ENCODE results near the gene BLTP3B. TPM values are rescaled to one million over a fixed set of nuclear protein-coding genes. Genes with fewer than 3 reads are reported as not detected.
"Not testable (repeated sequence)": the region's sequence is repeated elsewhere in the genome, so short reads cannot be mapped to it uniquely, and the experiment has no call there.

Gene BLTP3B
- polyA plus RNA-seq, 2 donors: 2.3 to 4.2 TPM

GRCh38 chr12:100184549-100185145 is 42.0 kb upstream of the BLTP3B start:
- Histone ChIP-seq H3K27ac (ENCODE audit: low read depth in 2 of 2, low read length in 1 of 2) (no peak overlapping the region), H3K4me3 (ENCODE audit: low read depth in 1 of 2, low read length in 2 of 2) (no peak overlapping the region), H3K4me1 (ENCODE audit: control insufficient read depth in 2 of 2, insufficient read depth in 2 of 2, low read length in 1 of 2) (no peaks in the 10 kb centered on the region), H3K27me3 (ENCODE audit: control insufficient read depth in 1 of 2, insufficient read depth in 2 of 2, low read length in 2 of 2) (no peaks in the 10 kb centered on the region), H3K9me3 (ENCODE audit: control insufficient read depth in 2 of 2, insufficient read depth in 1 of 2, low read depth in 1 of 2, low read length in 1 of 2) (no peaks in the 10 kb centered on the region), H3K36me3 (ENCODE audit: control insufficient read depth in 2 of 2, insufficient read depth in 2 of 2, low read length in 1 of 2) (peaks cover 0 to 6% of the 10 kb centered on the region in 2 donors)
- whole genome bisulfite sequencing, 2 donors: 90 to 93% methylated on average over 8 of the region's 8 CpGs

GRCh38 chr12:100179252-100179651 is 36.6 kb upstream of the BLTP3B start:
- Histone ChIP-seq H3K9me3 (ENCODE audit: control insufficient read depth in 2 of 2, insufficient read depth in 1 of 2, low read depth in 1 of 2, low read length in 1 of 2) (no peaks in the 10 kb centered on the region), H3K27ac (ENCODE audit: low read depth in 2 of 2, low read length in 1 of 2) (no peak overlapping the region), H3K4me3 (ENCODE audit: low read depth in 1 of 2, low read length in 2 of 2) (no peak overlapping the region), H3K27me3 (ENCODE audit: control insufficient read depth in 1 of 2, insufficient read depth in 2 of 2, low read length in 2 of 2) (no peaks in the 10 kb centered on the region), H3K36me3 (ENCODE audit: control insufficient read depth in 2 of 2, insufficient read depth in 2 of 2, low read length in 1 of 2) (no peaks in the 10 kb centered on the region), H3K4me1 (ENCODE audit: control insufficient read depth in 2 of 2, insufficient read depth in 2 of 2, low read length in 1 of 2) (no peaks in the 10 kb centered on the region)
- 90 to 95% methylated on average over 2 of the region's 2 CpGs for WGBS, 2 donors

GRCh38 chr12:100176493-100176892 is 33.8 kb upstream of the BLTP3B start:
- H3K27me3 ChIP-seq (ENCODE audit: control insufficient read depth in 1 of 2, insufficient read depth in 2 of 2, low read length in 2 of 2); H3K9me3 ChIP-seq (ENCODE audit: control insufficient read depth in 2 of 2, insufficient read depth in 1 of 2, low read depth in 1 of 2, low read length in 1 of 2); H3K36me3 ChIP-seq (ENCODE audit: control insufficient read depth in 2 of 2, insufficient read depth in 2 of 2, low read length in 1 of 2); H3K4me3 ChIP-seq (ENCODE audit: low read depth in 1 of 2, low read length in 2 of 2); H3K4me1 ChIP-seq (ENCODE audit: control insufficient read depth in 2 of 2, insufficient read depth in 2 of 2, low read length in 1 of 2); H3K27ac ChIP-seq (ENCODE audit: low read depth in 2 of 2, low read length in 1 of 2): not testable (repeated sequence)
- WGBS, 2 donors: 96 to 97% methylated on average over 8 of the region's 8 CpGs

GRCh38 chr12:100174495-100174894 is 31.8 kb upstream of the BLTP3B start:
- Histone ChIP-seq H3K27ac (ENCODE audit: low read depth in 2 of 2, low read length in 1 of 2) (no peak overlapping the region), H3K4me3 (ENCODE audit: low read depth in 1 of 2, low read length in 2 of 2) (no peak overlapping the region), H3K36me3 (ENCODE audit: control insufficient read depth in 2 of 2, insufficient read depth in 2 of 2, low read length in 1 of 2) (peaks cover 0 to 6% of the 10 kb centered on the region in 2 donors), H3K9me3 (ENCODE audit: control insufficient read depth in 2 of 2, insufficient read depth in 1 of 2, low read depth in 1 of 2, low read length in 1 of 2) (no peaks in the 10 kb centered on the region), H3K4me1 (ENCODE audit: control insufficient read depth in 2 of 2, insufficient read depth in 2 of 2, low read length in 1 of 2) (no peaks in the 10 kb centered on the region), H3K27me3 (ENCODE audit: control insufficient read depth in 1 of 2, insufficient read depth in 2 of 2, low read length in 2 of 2) (no peaks in the 10 kb centered on the region)

- H3K4me3 ChIP-seq (ENCODE audit: low read depth in 1 of 2, low read length in 2 of 2): no peak overlapping the region
- H3K36me3 ChIP-seq (ENCODE audit: control insufficient read depth in 2 of 2, insufficient read depth in 2 of 2, low read length in 1 of 2): peaks cover 0 to 6% of the 10 kb centered on the region in 2 donors
- 95 to 97% methylated on average over 6 of the region's 6 CpGs for WGBS, 2 donors
- H3K27me3 ChIP-seq (ENCODE audit: control insufficient read depth in 1 of 2, insufficient read depth in 2 of 2, low read length in 2 of 2): no peaks in the 10 kb centered on the region
- H3K27ac ChIP-seq (ENCODE audit: low read depth in 2 of 2, low read length in 1 of 2): no peak overlapping the region
- peaks cover 2 to 4% of the 10 kb centered on the region in 2 donors for H3K4me1 ChIP-seq (ENCODE audit: control insufficient read depth in 2 of 2, insufficient read depth in 2 of 2, low read length in 1 of 2)
- H3K9me3 ChIP-seq (ENCODE audit: control insufficient read depth in 2 of 2, insufficient read depth in 1 of 2, low read depth in 1 of 2, low read length in 1 of 2): no peaks in the 10 kb centered on the region
These were observed 30.4 kb upstream of the BLTP3B start for GRCh38 chr12:100173111-100173510.

- no peaks in the 10 kb centered on the region for H3K9me3 ChIP-seq (ENCODE audit: control insufficient read depth in 2 of 2, insufficient read depth in 1 of 2, low read depth in 1 of 2, low read length in 1 of 2)
- H3K4me1 ChIP-seq (ENCODE audit: control insufficient read depth in 2 of 2, insufficient read depth in 2 of 2, low read length in 1 of 2): peaks cover 2 to 4% of the 10 kb centered on the region in 2 donors
- H3K27me3 ChIP-seq (ENCODE audit: control insufficient read depth in 1 of 2, insufficient read depth in 2 of 2, low read length in 2 of 2): no peaks in the 10 kb centered on the region
- no peak overlapping the region for H3K27ac ChIP-seq (ENCODE audit: low read depth in 2 of 2, low read length in 1 of 2)
- H3K4me3 ChIP-seq (ENCODE audit: low read depth in 1 of 2, low read length in 2 of 2): no peak overlapping the region
- peaks cover 0 to 8% of the 10 kb centered on the region in 2 donors for H3K36me3 ChIP-seq (ENCODE audit: control insufficient read depth in 2 of 2, insufficient read depth in 2 of 2, low read length in 1 of 2)
These were observed 28.6 kb upstream of the BLTP3B start for GRCh38 chr12:100171248-100171647.

GRCh38 chr12:100170313-100170858 is 27.7 kb upstream of the BLTP3B start:
- no peaks in the 10 kb centered on the region for H3K9me3 ChIP-seq (ENCODE audit: control insufficient read depth in 2 of 2, insufficient read depth in 1 of 2, low read depth in 1 of 2, low read length in 1 of 2)
- WGBS, 2 donors: 83 to 87% methylated on average over 7 of the region's 7 CpGs

GRCh38 chr12:100169345-100169744 is 26.7 kb upstream of the BLTP3B start:
- Histone ChIP-seq H3K27me3 (ENCODE audit: control insufficient read depth in 1 of 2, insufficient read depth in 2 of 2, low read length in 2 of 2) (no peaks in the 10 kb centered on the region), H3K27ac (ENCODE audit: low read depth in 2 of 2, low read length in 1 of 2) (no peak overlapping the region), H3K4me1 (ENCODE audit: control insufficient read depth in 2 of 2, insufficient read depth in 2 of 2, low read length in 1 of 2) (peaks cover 2 to 4% of the 10 kb centered on the region in 2 donors), H3K4me3 (ENCODE audit: low read depth in 1 of 2, low read length in 2 of 2) (no peak overlapping the region), H3K9me3 (ENCODE audit: control insufficient read depth in 2 of 2, insufficient read depth in 1 of 2, low read depth in 1 of 2, low read length in 1 of 2) (no peaks in the 10 kb centered on the region), H3K36me3 (ENCODE audit: control insufficient read depth in 2 of 2, insufficient read depth in 2 of 2, low read length in 1 of 2) (peaks cover 0 to 11% of the 10 kb centered on the region in 2 donors)
- 79 to 88% methylated on average over 9 of the region's 9 CpGs for WGBS, 2 donors

More at GRCh38 chr12:100170313-100170858, 27.7 kb upstream of the BLTP3B start:
- no peaks in the 10 kb centered on the region for H3K27me3 ChIP-seq (ENCODE audit: control insufficient read depth in 1 of 2, insufficient read depth in 2 of 2, low read length in 2 of 2)
- peaks cover 2 to 4% of the 10 kb centered on the region in 2 donors for H3K4me1 ChIP-seq (ENCODE audit: control insufficient read depth in 2 of 2, insufficient read depth in 2 of 2, low read length in 1 of 2)
- no peak overlapping the region for H3K27ac ChIP-seq (ENCODE audit: low read depth in 2 of 2, low read length in 1 of 2)
- H3K36me3 ChIP-seq (ENCODE audit: control insufficient read depth in 2 of 2, insufficient read depth in 2 of 2, low read length in 1 of 2): peaks cover 0 to 11% of the 10 kb centered on the region in 2 donors
- H3K4me3 ChIP-seq (ENCODE audit: low read depth in 1 of 2, low read length in 2 of 2): no peak overlapping the region

- H3K36me3 ChIP-seq (ENCODE audit: control insufficient read depth in 2 of 2, insufficient read depth in 2 of 2, low read length in 1 of 2): peaks cover 0 to 11% of the 10 kb centered on the region in 2 donors
- H3K27me3 ChIP-seq (ENCODE audit: control insufficient read depth in 1 of 2, insufficient read depth in 2 of 2, low read length in 2 of 2): no peaks in the 10 kb centered on the region
- WGBS, 2 donors: 72 to 93% methylated on average over 4 of the region's 4 CpGs
- no peaks in the 10 kb centered on the region for H3K9me3 ChIP-seq (ENCODE audit: control insufficient read depth in 2 of 2, insufficient read depth in 1 of 2, low read depth in 1 of 2, low read length in 1 of 2)
- no peak overlapping the region for H3K27ac ChIP-seq (ENCODE audit: low read depth in 2 of 2, low read length in 1 of 2)
- H3K4me1 ChIP-seq (ENCODE audit: control insufficient read depth in 2 of 2, insufficient read depth in 2 of 2, low read length in 1 of 2): peaks cover 2 to 4% of the 10 kb centered on the region in 2 donors
- no peak overlapping the region for H3K4me3 ChIP-seq (ENCODE audit: low read depth in 1 of 2, low read length in 2 of 2)
These were observed 25.9 kb upstream of the BLTP3B start for GRCh38 chr12:100168562-100168961.

- 93 to 95% methylated on average over 10 of the region's 10 CpGs for WGBS, 2 donors
- H3K4me1 ChIP-seq (ENCODE audit: control insufficient read depth in 2 of 2, insufficient read depth in 2 of 2, low read length in 1 of 2): peaks cover 2 to 4% of the 10 kb centered on the region in 2 donors
- no peaks in the 10 kb centered on the region for H3K9me3 ChIP-seq (ENCODE audit: control insufficient read depth in 2 of 2, insufficient read depth in 1 of 2, low read depth in 1 of 2, low read length in 1 of 2)
- H3K36me3 ChIP-seq (ENCODE audit: control insufficient read depth in 2 of 2, insufficient read depth in 2 of 2, low read length in 1 of 2): peaks cover 0 to 4% of the 10 kb centered on the region in 2 donors
- no peaks in the 10 kb centered on the region for H3K27me3 ChIP-seq (ENCODE audit: control insufficient read depth in 1 of 2, insufficient read depth in 2 of 2, low read length in 2 of 2)
- H3K4me3 ChIP-seq (ENCODE audit: low read depth in 1 of 2, low read length in 2 of 2): no peak overlapping the region
- no peak overlapping the region for H3K27ac ChIP-seq (ENCODE audit: low read depth in 2 of 2, low read length in 1 of 2)
These were observed 23.6 kb upstream of the BLTP3B start for GRCh38 chr12:100166232-100166631.

Data from esophagus (tissue), 2 donors.